NCI-H2196 treated with DMSO at 0.1 percent for 48 hours (cell line): ENCODE data around the gene PARD3.
"Not testable (repeated sequence)": the region's sequence is repeated elsewhere in the genome, so short reads cannot be mapped to it uniquely, and the experiment has no call there.

Experiments
- DNase-seq: peaks from one replicate; lab custom pipeline; 2025; ENCODE audit not compliant: unreplicated experiment; lab: John Stamatoyannopoulos, UW

PARD3 gene

GRCh38 chr10:34744590-34744989 lies 70.5 kb downstream of the PARD3 start:
- no peak for DNase-seq

GRCh38 chr10:34743814-34744213 lies 71.3 kb downstream of the PARD3 start:
- DNase-seq: no peak

- DNase-seq: no peak
Observed at GRCh38 chr10:34742456-34742855, 72.6 kb downstream of the PARD3 start.

- DNase-seq: not testable (repeated sequence)
Observed at GRCh38 chr10:34741087-34741486, 74.0 kb downstream of the PARD3 start.

- DNase-seq: no peak
Observed at GRCh38 chr10:34740321-34740720, 74.8 kb downstream of the PARD3 start.

- DNase-seq: peak; percentile 54
Observed at GRCh38 chr10:34739915-34740314, 75.2 kb downstream of the PARD3 start.

GRCh38 chr10:34737772-34738169 lies 77.3 kb downstream of the PARD3 start:
- no peak for DNase-seq

- no peak for DNase-seq
Observed at GRCh38 chr10:34736976-34737771, 77.9 kb downstream of the PARD3 start.

GRCh38 chr10:34734918-34735317 lies 80.2 kb downstream of the PARD3 start:
- DNase-seq: no peak

- DNase-seq: no peak
Observed at GRCh38 chr10:34732926-34733325, 82.2 kb downstream of the PARD3 start.

- DNase-seq: no peak
Observed at GRCh38 chr10:34731885-34732701, 83.0 kb downstream of the PARD3 start.

GRCh38 chr10:34731213-34731612 lies 83.9 kb downstream of the PARD3 start:
- no peak for DNase-seq

GRCh38 chr10:34730726-34731125 lies 84.4 kb downstream of the PARD3 start:
- DNase-seq: no peak

- no peak for DNase-seq
Observed at GRCh38 chr10:34729619-34730018, 85.5 kb downstream of the PARD3 start.

GRCh38 chr10:34728361-34728760 lies 86.7 kb downstream of the PARD3 start:
- DNase-seq: no peak

GRCh38 chr10:34727595-34728033 lies 87.5 kb downstream of the PARD3 start:
- DNase-seq: no peak

- DNase-seq: no peak
Observed at GRCh38 chr10:34726862-34727261, 88.2 kb downstream of the PARD3 start.

- DNase-seq: no peak
Observed at GRCh38 chr10:34723750-34724149, 91.3 kb downstream of the PARD3 start.

GRCh38 chr10:34722404-34722803 lies 92.7 kb downstream of the PARD3 start:
- no peak for DNase-seq

- DNase-seq: no peak
Observed at GRCh38 chr10:34721208-34721840, 93.8 kb downstream of the PARD3 start.

- DNase-seq: no peak
Observed at GRCh38 chr10:34719746-34720145, 95.3 kb downstream of the PARD3 start.

GRCh38 chr10:34719328-34719727 lies 95.8 kb downstream of the PARD3 start:
- DNase-seq: no peak
